Peyer's patch (tissue), 4 donors: ENCODE results near the gene PPM1L.

Source experiments
- CTCF ChIP-seq, 6 experiments: fragments of 450-650 bp in 4 of 6; fragments of 200-600 bp in 2 of 6; sonication (generic) in 1 of 6; IDR thresholded peaks; one replicate each; pipeline ENCODE4 v1.5.1; 2017 to 2019; ENCODE audit warnings: antibody characterized with exemption in 6 of 6, mild to moderate bottlenecking in 3 of 6, moderate library complexity in 1 of 6
- POLR2A ChIP-seq, 2 donors: fragments of 450-650 bp; IDR thresholded peaks; one replicate each; pipeline ENCODE4 v1.5.1; 2017; ENCODE audit warnings: antibody characterized with exemption in 2 of 2, mild to moderate bottlenecking in 2 of 2, moderate library complexity in 2 of 2

DNA sequence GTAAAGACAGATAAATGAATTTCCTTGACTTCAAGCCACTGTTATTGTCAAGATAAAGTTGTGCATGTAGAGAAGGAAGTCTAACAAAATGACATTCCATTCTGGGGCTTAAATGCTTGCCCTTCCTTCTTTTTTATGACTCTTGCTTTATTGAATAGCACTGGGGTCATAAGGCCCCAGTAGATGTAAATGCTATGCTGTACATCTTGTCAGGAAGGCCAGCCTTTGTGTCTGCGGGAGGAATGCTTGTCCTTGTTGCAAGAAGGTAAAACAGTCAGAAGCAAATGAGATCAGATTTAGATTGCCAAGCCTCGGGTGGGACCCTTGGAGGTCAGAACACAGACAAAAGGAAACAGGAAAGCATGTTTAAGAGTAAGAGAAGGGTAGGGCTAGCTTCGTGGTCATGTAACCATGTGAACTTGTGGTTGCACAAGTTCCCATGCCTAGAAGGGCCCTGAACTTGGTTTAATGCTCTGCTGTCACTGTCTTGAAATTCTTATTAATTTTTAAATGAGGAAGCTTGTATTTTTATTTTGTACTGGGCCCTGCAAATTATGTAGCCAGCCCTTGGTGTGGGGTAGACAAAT lies 81.5 kb downstream of the PPM1L start:
- TF ChIP-seq CTCF (IDR thresholded peaks at IDR 0.05) (no peak), POLR2A (IDR thresholded peaks at IDR 0.05) (no peak)
